GM21529 (cell line): ENCODE measurements around the gene PPP1R16B.
"Not testable (repeated sequence)": the region's sequence is repeated elsewhere in the genome, so short reads cannot be mapped to it uniquely, and the experiment has no call there.

Experiments
- ATAC-seq: cut with Tn5 transposase; IDR thresholded peaks from one replicate; pipeline ENCODE4 v1.9.1; 2021; ENCODE audit not compliant: unreplicated experiment

The PPP1R16B gene

GRCh38 chr20:38960187-38960687, 154.7 kb downstream of the PPP1R16B start:
- not testable (repeated sequence) for ATAC-seq

- no peak for ATAC-seq
These were observed 156.1 kb downstream of the PPP1R16B start for GRCh38 chr20:38961530-38962043.

- peak; percentile 97 for ATAC-seq
These were observed 156.8 kb downstream of the PPP1R16B start, which contains the start of gene DHX35 for GRCh38 chr20:38962044-38962927. DHX35 (plus strand) TSS chr20:38962344; CDS start chr20:38962368, 24 bp downstream.

GRCh38 chr20:38962928-38963401, 157.5 kb downstream of the PPP1R16B start:
- ATAC-seq = no peak

- ATAC-seq = no peak
These were observed 158.2 kb downstream of the PPP1R16B start for GRCh38 chr20:38963745-38964144.

GRCh38 chr20:38965264-38965663, 159.8 kb downstream of the PPP1R16B start:
- ATAC-seq = no peak

GRCh38 chr20:38968090-38968489, 162.6 kb downstream of the PPP1R16B start:
- ATAC-seq = no peak

- no peak for ATAC-seq
These were observed 164.2 kb downstream of the PPP1R16B start for GRCh38 chr20:38969708-38970107.

- no peak for ATAC-seq
These were observed 164.8 kb downstream of the PPP1R16B start for GRCh38 chr20:38970302-38970701.
